ENCODE data around the gene CSH1. TPM values are rescaled to one million over a fixed set of nuclear protein-coding genes. Genes with fewer than 3 reads are reported as not detected.
"Not testable (repeated sequence)": the region's sequence is repeated elsewhere in the genome, so short reads cannot be mapped to it uniquely, and the experiment has no call there.

CSH1 gene
- polyA plus RNA-seq (2013, experiment 1 of 2): not detected
- not detected for polyA plus RNA-seq (2013, experiment 2 of 2)

DNA sequence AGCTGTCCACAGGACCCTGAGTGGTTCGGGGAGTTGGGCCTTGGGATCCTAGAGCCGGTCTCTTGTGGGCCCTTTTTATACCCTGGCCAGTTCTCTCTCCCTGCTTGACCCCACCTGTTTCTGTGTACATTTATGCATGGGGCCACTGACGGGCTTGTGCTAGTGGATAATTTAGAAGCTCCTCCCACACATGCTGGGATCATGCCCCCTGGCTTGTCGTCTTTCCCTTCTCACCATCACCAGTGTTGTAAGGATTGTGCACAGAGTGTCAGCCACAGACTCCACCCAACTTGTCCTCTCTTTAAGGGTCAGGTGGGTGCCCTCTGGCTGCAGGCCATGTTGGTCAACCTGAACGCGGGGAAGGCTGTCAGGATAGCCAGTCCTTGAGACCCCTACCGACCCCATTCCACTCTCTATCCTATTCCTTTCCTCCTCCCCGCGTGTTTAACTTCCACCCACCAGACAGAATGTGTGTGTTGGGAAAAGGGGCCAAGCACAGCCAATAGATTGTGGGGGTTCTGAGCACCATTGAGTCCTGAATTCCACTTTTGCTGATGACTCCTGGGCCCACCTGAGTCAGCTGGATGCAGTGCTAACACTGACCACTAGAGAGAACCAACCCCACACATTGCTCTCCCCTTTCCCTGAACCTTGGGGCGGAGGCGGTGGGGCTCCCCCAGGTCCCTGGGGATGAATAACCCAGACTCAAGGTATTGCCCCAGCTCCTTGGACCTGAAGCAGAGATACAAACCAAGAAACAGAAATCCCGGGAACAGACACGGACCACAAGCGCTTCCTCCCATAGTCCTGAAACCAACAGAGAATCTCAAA lies at the start of gene CSH1:
CSH1 (minus strand) TSS at position 51 of the 831 bp plus-strand sequence. CDS start 63 bp downstream, outside the sequence.
- not testable (repeated sequence) for H3K27ac ChIP-seq (ENCODE audit: low read depth, low read length); H3K9ac ChIP-seq (ENCODE audit: low read depth, low read length); H3K27me3 ChIP-seq (ENCODE audit: insufficient read depth, low read length); H3K4me1 ChIP-seq (ENCODE audit: insufficient read depth, low read length); H3K36me3 ChIP-seq (ENCODE audit: insufficient read depth, low read length); H3K9me3 ChIP-seq (ENCODE audit: insufficient read depth, low read depth, low read length); H3K4me3 ChIP-seq (ENCODE audit: low read length)
- WGBS: 90% methylated on average over 5 of the region's 14 CpGs

DNA sequence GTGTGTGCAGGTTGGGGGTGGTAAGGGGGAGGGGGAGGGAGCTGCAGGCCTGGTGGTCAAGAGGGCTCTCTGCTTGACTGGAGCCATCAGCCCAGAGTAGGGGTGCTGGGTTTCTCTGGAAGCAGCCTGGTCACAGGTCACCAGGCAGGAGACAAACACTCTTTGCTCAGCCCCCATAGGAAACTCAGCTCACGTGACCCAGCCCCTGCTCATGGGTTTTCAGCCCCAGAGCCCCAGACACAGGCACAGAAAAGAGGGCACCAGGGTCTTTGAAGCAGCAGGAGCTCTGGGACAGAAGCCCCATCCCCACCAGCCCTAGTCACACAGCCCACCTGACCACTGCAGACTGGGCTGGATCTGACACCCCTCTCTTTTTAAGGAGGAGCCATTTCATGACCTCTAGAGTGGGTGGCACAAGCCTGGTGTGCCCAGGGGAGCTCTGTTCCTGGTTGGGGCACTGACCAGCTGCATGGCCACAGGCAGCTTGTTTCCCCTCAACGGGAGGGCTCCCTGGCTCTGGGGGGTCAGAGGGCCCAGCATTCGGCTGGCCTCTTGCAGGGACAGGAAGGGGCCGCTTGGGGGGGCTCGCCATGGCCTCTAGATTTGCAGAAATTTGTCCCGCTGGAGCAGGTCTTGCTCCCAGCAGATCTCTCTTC lies 49.5 kb upstream of the CSH1 start:
- H3K36me3 ChIP-seq (ENCODE audit: insufficient read depth, low read length): no peaks in the 10 kb centered on the region
- no peak overlapping the region for H3K4me3 ChIP-seq (ENCODE audit: low read length)
- H3K27me3 ChIP-seq (ENCODE audit: insufficient read depth, low read length): no peaks in the 10 kb centered on the region
- 82% methylated on average over 6 of the region's 6 CpGs for WGBS
- no peaks in the 10 kb centered on the region for H3K4me1 ChIP-seq (ENCODE audit: insufficient read depth, low read length)
- no peak overlapping the region for H3K9ac ChIP-seq (ENCODE audit: low read depth, low read length)
- H3K27ac ChIP-seq (ENCODE audit: low read depth, low read length): no peak overlapping the region
- no peaks in the 10 kb centered on the region for H3K9me3 ChIP-seq (ENCODE audit: insufficient read depth, low read depth, low read length)

DNA sequence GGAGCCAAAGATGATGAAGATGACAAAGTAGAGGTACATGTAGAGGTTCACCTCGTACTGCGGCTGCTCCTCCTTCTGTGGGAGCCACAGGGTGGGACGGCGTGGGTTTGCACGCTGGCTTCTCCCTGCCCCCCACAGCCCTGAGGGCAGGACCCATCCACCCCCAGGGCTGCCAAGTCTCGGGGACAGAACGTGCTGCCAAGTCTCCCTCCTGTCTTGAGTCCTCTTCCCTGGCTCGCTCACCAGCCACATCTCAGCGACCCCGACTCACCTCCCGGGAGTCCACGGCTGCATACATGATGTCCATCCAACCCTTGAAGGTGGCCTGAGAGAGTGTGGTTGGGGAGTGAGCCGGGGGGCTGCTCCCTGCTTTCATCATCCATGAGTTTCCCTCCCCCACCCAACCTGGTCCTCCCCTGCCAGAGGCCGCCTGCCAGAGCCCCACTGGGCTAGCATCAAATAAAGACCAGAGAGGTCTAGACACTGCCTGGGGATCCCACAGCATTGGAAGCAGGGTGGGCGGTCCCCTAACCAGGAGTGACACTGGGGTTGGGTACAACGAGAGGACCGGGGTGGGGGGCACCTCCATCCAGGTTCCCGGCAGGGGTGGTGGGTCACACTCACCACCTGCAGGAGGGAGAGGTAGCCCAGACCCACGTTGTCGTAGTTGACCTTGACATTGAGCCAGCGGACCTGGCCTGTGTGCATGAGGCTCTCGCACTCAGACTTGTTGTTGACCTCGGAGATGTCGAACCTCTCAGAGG lies 48.5 kb upstream of the CSH1 start:
- Histone ChIP-seq H3K9me3 (ENCODE audit: insufficient read depth, low read depth, low read length) (no peaks in the 10 kb centered on the region), H3K27ac (ENCODE audit: low read depth, low read length) (no peak overlapping the region), H3K4me1 (ENCODE audit: insufficient read depth, low read length) (no peaks in the 10 kb centered on the region), H3K27me3 (ENCODE audit: insufficient read depth, low read length) (no peaks in the 10 kb centered on the region), H3K9ac (ENCODE audit: low read depth, low read length) (no peak overlapping the region), H3K36me3 (ENCODE audit: insufficient read depth, low read length) (no peaks in the 10 kb centered on the region), H3K4me3 (ENCODE audit: low read length) (no peak overlapping the region)
- WGBS: 91% methylated on average over 23 of the region's 24 CpGs

DNA sequence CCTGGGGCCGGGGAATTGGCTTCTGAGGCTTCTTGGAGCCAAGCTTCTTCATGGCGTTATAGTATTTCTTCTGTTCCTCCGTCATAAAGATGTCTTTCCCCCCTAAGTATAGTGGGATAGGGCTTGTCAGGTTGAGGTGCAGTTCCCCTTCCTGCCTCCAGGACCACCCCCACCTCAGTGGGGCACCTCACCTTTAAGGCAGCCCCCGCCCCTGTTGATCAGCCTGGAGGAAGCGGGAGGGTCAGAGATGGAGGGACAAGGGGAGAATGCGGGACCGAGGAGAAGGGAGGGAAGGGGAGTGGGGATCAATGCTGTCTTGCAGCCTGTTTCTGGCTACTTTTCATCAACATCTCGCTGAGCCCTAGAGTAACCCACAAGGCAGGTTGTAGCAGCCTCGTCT lies 47.4 kb upstream of the CSH1 start:
- Histone ChIP-seq H3K4me1 (ENCODE audit: insufficient read depth, low read length) (no peaks in the 10 kb centered on the region), H3K27ac (ENCODE audit: low read depth, low read length) (no peak overlapping the region), H3K9me3 (ENCODE audit: insufficient read depth, low read depth, low read length) (no peaks in the 10 kb centered on the region), H3K4me3 (ENCODE audit: low read length) (no peak overlapping the region), H3K36me3 (ENCODE audit: insufficient read depth, low read length) (no peaks in the 10 kb centered on the region), H3K9ac (ENCODE audit: low read depth, low read length) (no peak overlapping the region), H3K27me3 (ENCODE audit: insufficient read depth, low read length) (no peaks in the 10 kb centered on the region)
- WGBS: 83% methylated on average over 8 of the region's 9 CpGs

DNA sequence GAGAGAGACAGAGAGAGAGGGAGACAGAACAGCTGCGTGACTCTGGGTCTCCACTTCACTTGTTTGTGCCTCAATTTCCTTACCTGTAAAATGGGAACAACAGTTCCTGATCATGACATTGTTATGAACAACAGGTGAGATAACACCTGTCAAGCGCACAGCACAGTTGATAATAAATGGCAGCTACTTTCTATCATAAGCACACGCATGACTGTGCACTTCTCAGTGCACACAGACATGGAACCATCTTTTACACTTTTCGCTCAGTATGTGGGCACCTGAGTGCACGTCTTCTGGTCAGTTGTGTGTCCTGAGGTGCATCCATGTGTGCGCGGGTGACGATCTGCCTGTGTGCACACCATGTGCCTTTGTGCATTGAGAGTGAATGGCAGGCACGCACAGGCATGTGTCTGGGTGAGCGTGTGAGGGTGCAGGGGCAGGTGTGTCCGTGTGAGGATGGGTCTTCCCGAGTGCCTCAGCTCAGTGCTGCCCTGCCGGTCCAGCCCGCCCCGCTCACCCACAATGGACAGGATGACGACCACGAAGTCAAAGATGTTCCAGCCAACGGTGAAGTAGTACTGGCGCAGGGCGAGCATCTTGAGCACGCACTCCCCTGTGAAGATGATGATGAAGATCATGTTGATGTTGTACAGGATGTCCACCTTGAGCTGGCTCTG lies 46.1 kb upstream of the CSH1 start:
- Histone ChIP-seq H3K9ac (ENCODE audit: low read depth, low read length) (no peak overlapping the region), H3K27ac (ENCODE audit: low read depth, low read length) (no peak overlapping the region), H3K36me3 (ENCODE audit: insufficient read depth, low read length) (no peaks in the 10 kb centered on the region), H3K9me3 (ENCODE audit: insufficient read depth, low read depth, low read length) (no peaks in the 10 kb centered on the region), H3K4me1 (ENCODE audit: insufficient read depth, low read length) (no peaks in the 10 kb centered on the region), H3K4me3 (ENCODE audit: low read length) (no peak overlapping the region), H3K27me3 (ENCODE audit: insufficient read depth, low read length) (no peaks in the 10 kb centered on the region)
- WGBS: 94% methylated on average over 21 of the region's 21 CpGs

DNA sequence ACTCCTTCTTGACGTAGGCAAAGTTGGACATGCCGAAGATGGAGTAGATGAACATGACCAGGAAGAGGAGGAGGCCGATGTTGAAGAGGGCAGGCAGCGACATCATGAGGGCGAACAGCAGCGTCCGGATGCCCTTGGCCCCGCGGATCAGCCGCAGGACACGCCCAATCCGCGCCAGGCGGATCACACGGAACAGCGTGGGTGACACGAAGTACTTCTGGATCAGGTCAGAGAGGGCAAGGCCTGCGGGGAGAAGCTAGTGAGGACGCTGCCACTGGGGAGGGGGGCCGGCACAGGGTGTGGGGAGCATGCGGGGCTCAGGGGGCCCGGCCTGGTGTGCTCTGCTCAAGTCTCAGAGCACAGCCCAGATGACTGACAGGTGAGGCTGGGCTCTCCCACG lies 45.4 kb upstream of the CSH1 start:
- no peaks in the 10 kb centered on the region for H3K9me3 ChIP-seq (ENCODE audit: insufficient read depth, low read depth, low read length)
- H3K4me3 ChIP-seq (ENCODE audit: low read length): no peak overlapping the region
- no peak overlapping the region for H3K9ac ChIP-seq (ENCODE audit: low read depth, low read length)
- H3K27ac ChIP-seq (ENCODE audit: low read depth, low read length): no peak overlapping the region
- no peaks in the 10 kb centered on the region for H3K36me3 ChIP-seq (ENCODE audit: insufficient read depth, low read length)
- no peaks in the 10 kb centered on the region for H3K4me1 ChIP-seq (ENCODE audit: insufficient read depth, low read length)
- no peaks in the 10 kb centered on the region for H3K27me3 ChIP-seq (ENCODE audit: insufficient read depth, low read length)
- WGBS: 94% methylated on average over 23 of the region's 23 CpGs

DNA sequence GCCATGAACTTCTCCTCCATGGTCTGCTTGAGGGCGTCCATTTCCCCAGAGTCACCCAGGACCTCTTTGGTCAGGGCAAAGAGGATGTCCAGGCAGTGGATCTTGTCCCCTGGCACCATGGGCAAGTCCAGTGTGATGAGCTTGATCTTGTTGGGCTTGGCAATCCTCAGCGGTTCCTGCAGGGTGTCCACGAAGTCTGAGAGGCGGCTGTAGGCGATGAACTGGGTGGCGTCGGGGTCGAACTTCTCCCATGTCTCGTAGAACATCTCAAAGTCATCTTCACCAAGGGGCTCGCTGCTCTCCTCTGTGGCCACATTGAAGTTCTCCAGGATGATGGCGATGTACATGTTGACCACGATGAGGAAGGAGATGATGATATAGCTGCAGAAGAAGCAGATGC lies 44.8 kb upstream of the CSH1 start:
- H3K4me3 ChIP-seq (ENCODE audit: low read length): no peak overlapping the region
- H3K4me1 ChIP-seq (ENCODE audit: insufficient read depth, low read length): no peaks in the 10 kb centered on the region
- no peaks in the 10 kb centered on the region for H3K36me3 ChIP-seq (ENCODE audit: insufficient read depth, low read length)
- H3K9me3 ChIP-seq (ENCODE audit: insufficient read depth, low read depth, low read length): no peaks in the 10 kb centered on the region
- H3K27ac ChIP-seq (ENCODE audit: low read depth, low read length): no peak overlapping the region
- WGBS: 95% methylated on average over 12 of the region's 12 CpGs
- H3K9ac ChIP-seq (ENCODE audit: low read depth, low read length): no peak overlapping the region
- no peaks in the 10 kb centered on the region for H3K27me3 ChIP-seq (ENCODE audit: insufficient read depth, low read length)

DNA sequence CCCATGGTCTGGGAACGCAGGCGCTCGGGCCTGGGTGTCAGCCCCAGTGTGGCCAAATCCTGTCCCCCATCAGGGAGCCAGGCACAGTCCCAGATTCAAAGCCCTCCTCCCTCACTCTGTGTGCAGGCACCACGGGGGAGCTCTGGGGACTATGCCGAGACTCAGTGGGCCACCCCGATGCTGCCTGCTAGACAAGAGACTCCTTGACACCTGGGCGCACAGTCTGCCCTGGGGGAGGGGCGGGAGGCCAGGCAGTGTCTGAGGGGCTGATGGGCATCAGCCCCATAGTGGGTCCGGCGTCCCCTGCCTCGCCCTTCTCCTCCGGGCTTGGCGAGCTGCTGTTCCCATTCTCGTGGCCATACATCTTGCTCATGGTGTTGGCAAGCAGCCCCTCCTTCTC lies 44.2 kb upstream of the CSH1 start:
- H3K27ac ChIP-seq (ENCODE audit: low read depth, low read length): no peak overlapping the region
- no peaks in the 10 kb centered on the region for H3K4me1 ChIP-seq (ENCODE audit: insufficient read depth, low read length)
- no peaks in the 10 kb centered on the region for H3K27me3 ChIP-seq (ENCODE audit: insufficient read depth, low read length)
- H3K9ac ChIP-seq (ENCODE audit: low read depth, low read length): no peak overlapping the region
- H3K4me3 ChIP-seq (ENCODE audit: low read length): no peak overlapping the region
- H3K9me3 ChIP-seq (ENCODE audit: insufficient read depth, low read depth, low read length): no peaks in the 10 kb centered on the region
- 94% methylated on average over 14 of the region's 14 CpGs for WGBS
- H3K36me3 ChIP-seq (ENCODE audit: insufficient read depth, low read length): no peaks in the 10 kb centered on the region

DNA sequence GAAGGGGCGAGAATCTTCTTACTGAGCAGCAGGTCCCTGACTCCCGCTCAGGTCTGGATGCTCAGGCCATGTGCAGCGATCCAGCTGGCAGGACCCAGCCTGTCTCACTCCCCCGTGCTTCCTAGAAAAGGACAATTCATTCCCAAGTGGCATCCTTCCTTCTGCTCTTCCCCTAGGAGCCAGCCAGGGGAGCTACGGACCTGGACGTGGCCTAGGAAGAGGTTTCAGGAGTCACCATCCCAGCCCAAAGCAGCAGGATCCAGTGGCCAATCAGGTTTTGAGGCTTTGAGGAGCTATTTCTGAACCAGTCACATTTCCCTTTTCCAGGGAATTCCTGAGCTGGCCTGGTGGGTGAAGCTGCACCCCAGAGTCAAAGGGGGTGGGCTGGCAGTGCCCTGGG lies 43.5 kb upstream of the CSH1 start:
- Histone ChIP-seq H3K9me3 (ENCODE audit: insufficient read depth, low read depth, low read length) (no peaks in the 10 kb centered on the region), H3K27ac (ENCODE audit: low read depth, low read length) (no peak overlapping the region), H3K27me3 (ENCODE audit: insufficient read depth, low read length) (no peaks in the 10 kb centered on the region), H3K4me3 (ENCODE audit: low read length) (no peak overlapping the region), H3K36me3 (ENCODE audit: insufficient read depth, low read length) (no peaks in the 10 kb centered on the region), H3K9ac (ENCODE audit: low read depth, low read length) (no peak overlapping the region), H3K4me1 (ENCODE audit: insufficient read depth, low read length) (no peaks in the 10 kb centered on the region)
- WGBS: 80% methylated on average over 6 of the region's 6 CpGs

DNA sequence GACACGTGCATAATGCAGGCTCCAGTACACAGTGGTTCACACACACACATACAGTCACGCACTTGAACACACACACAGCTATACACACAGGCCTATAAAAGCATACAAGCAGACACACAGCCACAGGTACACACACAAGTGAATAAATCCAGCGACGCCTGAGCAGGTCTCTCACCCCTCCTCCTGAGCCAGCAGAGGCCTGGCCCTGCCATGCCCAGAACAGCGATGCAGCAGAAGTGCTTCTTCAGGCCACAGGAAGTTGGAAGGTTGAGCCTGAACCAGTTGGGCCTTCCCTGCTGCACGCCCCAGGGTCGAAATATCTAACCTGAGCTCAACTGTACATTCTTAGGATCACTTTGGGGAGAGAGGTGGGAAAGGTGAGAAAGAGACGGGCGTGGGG lies 43.0 kb upstream of the CSH1 start:
- Histone ChIP-seq H3K36me3 (ENCODE audit: insufficient read depth, low read length) (no peaks in the 10 kb centered on the region), H3K9ac (ENCODE audit: low read depth, low read length) (no peak overlapping the region), H3K27me3 (ENCODE audit: insufficient read depth, low read length) (no peaks in the 10 kb centered on the region), H3K27ac (ENCODE audit: low read depth, low read length) (no peak overlapping the region), H3K9me3 (ENCODE audit: insufficient read depth, low read depth, low read length) (no peaks in the 10 kb centered on the region), H3K4me1 (ENCODE audit: insufficient read depth, low read length) (no peaks in the 10 kb centered on the region), H3K4me3 (ENCODE audit: low read length) (no peak overlapping the region)
- WGBS: 96% methylated on average over 9 of the region's 9 CpGs

DNA sequence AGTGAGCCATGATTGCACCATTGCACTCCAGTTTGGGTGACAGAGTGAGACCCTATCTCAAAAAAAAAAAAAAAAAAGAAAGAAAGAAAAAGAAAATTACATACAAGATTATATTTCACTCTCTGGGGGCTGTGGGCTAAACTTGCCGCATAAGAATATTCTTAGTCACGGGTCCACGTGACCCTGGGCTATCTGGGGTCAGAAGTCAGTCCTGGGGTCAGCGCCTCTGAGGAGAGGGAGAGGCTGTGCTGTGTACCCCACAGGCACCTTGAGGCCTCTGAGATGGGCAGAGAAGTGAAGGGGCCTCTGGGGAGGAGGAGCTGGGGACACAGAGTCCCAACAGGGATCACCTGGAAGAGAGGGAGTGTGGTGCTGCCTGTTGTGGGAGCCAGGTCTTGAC lies 41.5 kb upstream of the CSH1 start:
- WGBS: 90% methylated on average over 4 of the region's 4 CpGs
- H3K27ac ChIP-seq (ENCODE audit: low read depth, low read length): no peak overlapping the region
- no peaks in the 10 kb centered on the region for H3K4me1 ChIP-seq (ENCODE audit: insufficient read depth, low read length)
- no peak overlapping the region for H3K4me3 ChIP-seq (ENCODE audit: low read length)
- H3K27me3 ChIP-seq (ENCODE audit: insufficient read depth, low read length): no peaks in the 10 kb centered on the region
- no peak overlapping the region for H3K9ac ChIP-seq (ENCODE audit: low read depth, low read length)
- no peaks in the 10 kb centered on the region for H3K9me3 ChIP-seq (ENCODE audit: insufficient read depth, low read depth, low read length)
- no peaks in the 10 kb centered on the region for H3K36me3 ChIP-seq (ENCODE audit: insufficient read depth, low read length)
